Measurements from ENCODE around the gene LEMD2. TPM values are rescaled to one million over a fixed set of nuclear protein-coding genes. Genes with fewer than 3 reads are reported as not detected.

LEMD2 gene
- total and polyA plus RNA-seq, 2 of the 4 experiments (the other 2 are of a cell fraction): 26.5 to 43.6 TPM

DNA sequence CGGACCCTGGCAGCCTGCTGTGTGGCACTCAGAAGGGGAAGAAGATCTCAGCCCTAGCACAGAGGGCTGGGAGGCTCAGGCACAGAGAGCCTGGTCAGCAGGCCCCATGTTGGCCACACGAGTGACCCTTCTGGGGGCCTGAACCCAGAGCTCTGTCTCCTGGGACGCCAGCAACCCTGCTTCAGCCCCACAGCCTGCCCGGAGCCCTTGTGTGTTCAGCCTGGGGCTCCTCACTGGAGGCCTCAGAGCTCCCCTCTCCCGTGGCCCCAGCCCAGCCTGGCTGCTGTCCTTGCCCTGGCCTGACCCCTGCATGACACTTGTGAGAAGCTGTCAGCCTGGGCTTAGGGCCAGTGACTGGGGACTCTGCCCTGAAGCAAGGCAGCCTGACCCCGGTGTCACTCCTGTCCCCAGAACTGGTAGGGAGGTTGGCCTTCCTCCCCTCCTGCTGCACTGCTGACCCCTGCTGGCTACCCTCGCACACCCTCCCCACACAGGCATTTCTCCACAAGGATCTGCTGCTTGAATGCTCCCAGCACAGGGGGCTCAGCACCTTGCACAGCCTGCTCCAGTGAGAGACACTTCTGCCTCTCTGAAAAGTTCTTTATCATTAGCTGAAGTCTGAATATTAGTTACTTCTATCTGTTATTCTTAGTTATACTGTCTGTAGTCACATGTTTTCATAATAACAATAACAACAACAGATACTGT lies 26.9 kb downstream of the LEMD2 start:
- Histone ChIP-seq H3K79me1 (ENCODE audit: low read depth in 1 of 2, low read length in 2 of 2) (no peaks in the 10 kb centered on the region), H2AK5ac (ENCODE audit: low read depth, low read length) (peak overlapping the region; percentile 30), H3K27me3 (ENCODE audit: control insufficient read depth, insufficient read depth, low read length) (no peaks in the 10 kb centered on the region), H3K23ac (ENCODE audit: low read depth, low read length) (no peak overlapping the region), H2BK5ac (ENCODE audit: low read depth, low read length, poor library complexity, severe bottlenecking) (no peak overlapping the region), H4K91ac (ENCODE audit: insufficient read depth, low read depth, low read length) (no peak overlapping the region; the same call in 1 of the 2 replicates), H3K4ac (ENCODE audit: low read depth, low read length) (no peak overlapping the region), H4K20me1 (ENCODE audit: insufficient read depth, low read length) (peaks cover 3% of the 10 kb centered on the region; the same call in 1 of the 2 replicates), H3K4me3 (ENCODE audit: insufficient read depth, low read depth, low read length) (no peak overlapping the region), H3K27ac (ENCODE audit: insufficient read depth, low read length) (no peak overlapping the region), H3K4me1 (ENCODE audit: control insufficient read depth, insufficient read depth, low read length) (peaks cover 17% of the 10 kb centered on the region; the same call in 1 of the 2 replicates), H3K56ac (ENCODE audit: extremely low read depth, insufficient read depth, low read length) (no peak overlapping the region), H2BK15ac (ENCODE audit: low read depth, low read length) (peak overlapping the region; percentile 29; the same call in 1 of the 3 replicates), H2BK20ac (ENCODE audit: low read depth, low read length) (no peak overlapping the region), H3K18ac (ENCODE audit: low read depth, low read length) (no peak overlapping the region), H2AK9ac (replicated peaks; ENCODE audit: low read depth, low read length, poor library complexity) (peak overlapping the region; percentile 76), H2AFZ (replicated peaks; ENCODE audit: low read length, poor library complexity) (peak overlapping the region; percentile 78), H3K9ac (ENCODE audit: low read depth, low read length) (no peak overlapping the region), H3K36me3 (ENCODE audit: control insufficient read depth, insufficient read depth, low read length) (no peaks in the 10 kb centered on the region), H4K8ac (ENCODE audit: low read depth in 2 of 2, low read length in 2 of 2) (no peak overlapping the region), H3K4me2 (ENCODE audit: low read depth, low read length) (no peak overlapping the region), H2BK120ac (ENCODE audit: low read depth, low read length) (no peak overlapping the region), H3K9me3 (ENCODE audit: control insufficient read depth, insufficient read depth, low read length) (no peaks in the 10 kb centered on the region), H3K9me1 (ENCODE audit: insufficient read depth, low read length) (no peaks in the 10 kb centered on the region), H4K5ac (ENCODE audit: low read depth, low read length) (no peak overlapping the region), H3K14ac (replicated peaks; ENCODE audit: low read depth, low read length) (no peak overlapping the region)
- in situ Hi-C loops (cut with MboI; ENCODE audit: low sequenced_read_pairs) (loop anchor here (10.0 kb wide), 2 partner anchors 177 to 393 kb away; partner anchors contain the start of gene BAK1), intact Hi-C loops (cut with micrococcal nuclease) (loop anchor here (1.0 to 5.0 kb wide), 3 partner anchors 18 to 175 kb away; partner anchors contain the start of gene UQCC2), dilution Hi-C loops (cut with HindIII; ENCODE audit: low sequenced_read_pairs, unreplicated experiment) (no loop called here)
- ATAC-seq (ENCODE audit: low read depth): peak; percentile 80
- ChIA-PET CTCF (interaction anchor here (0.6 to 4.8 kb wide), 5 partner anchors 9 to 51 kb away, joined by 3 to 29 read pairs (median 8); partner anchors contain the start of genes IP6K3 and UQCC2), POLR2A (ENCODE audit: unreplicated experiment) (no interaction called here)
- 61% methylated on average over 3 of the region's 7 CpGs; no CpG with 5 or more reads in 1 of the 2 experiments for whole genome bisulfite sequencing, 2 experiments (ENCODE audit: extremely low coverage in 2 of 2, insufficient read length in 1 of 2)
- TF ChIP-seq BHLHE40 (IDR thresholded peaks at IDR 0.05; ENCODE audit: low read depth, low read length) (no peak), MAZ (IDR thresholded peaks at IDR 0.05; ENCODE audit: borderline replicate concordance, low read depth, low read length) (peak; percentile 42; the same call in 1 of the 2 replicates), CEBPB (IDR thresholded peaks at IDR 0.05; ENCODE audit: low read depth, low read length) (no peak), RAD21 (IDR thresholded peaks at IDR 0.05; ENCODE audit: low read length) (peak; percentile 70), SMC3 (IDR thresholded peaks at IDR 0.05; ENCODE audit: low read depth, low read length) (peak; percentile 66), RFX5 (IDR thresholded peaks at IDR 0.05; ENCODE audit: low read depth, low read length) (no peak), MXI1 (IDR thresholded peaks at IDR 0.05; ENCODE audit: borderline replicate concordance, low read depth, low read length) (no peak)
- TF ChIP-seq, protein P1, sequence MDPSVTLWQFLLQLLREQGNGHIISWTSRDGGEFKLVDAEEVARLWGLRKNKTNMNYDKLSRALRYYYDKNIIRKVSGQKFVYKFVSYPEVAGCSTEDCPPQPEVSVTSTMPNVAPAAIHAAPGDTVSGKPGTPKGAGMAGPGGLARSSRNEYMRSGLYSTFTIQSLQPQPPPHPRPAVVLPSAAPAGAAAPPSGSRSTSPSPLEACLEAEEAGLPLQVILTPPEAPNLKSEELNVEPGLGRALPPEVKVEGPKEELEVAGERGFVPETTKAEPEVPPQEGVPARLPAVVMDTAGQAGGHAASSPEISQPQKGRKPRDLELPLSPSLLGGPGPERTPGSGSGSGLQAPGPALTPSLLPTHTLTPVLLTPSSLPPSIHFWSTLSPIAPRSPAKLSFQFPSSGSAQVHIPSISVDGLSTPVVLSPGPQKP (IDR thresholded peaks at IDR 0.05; ENCODE audit: borderline replicate concordance, low read depth, low read length): no peak
- TF ChIP-seq, protein P2, sequence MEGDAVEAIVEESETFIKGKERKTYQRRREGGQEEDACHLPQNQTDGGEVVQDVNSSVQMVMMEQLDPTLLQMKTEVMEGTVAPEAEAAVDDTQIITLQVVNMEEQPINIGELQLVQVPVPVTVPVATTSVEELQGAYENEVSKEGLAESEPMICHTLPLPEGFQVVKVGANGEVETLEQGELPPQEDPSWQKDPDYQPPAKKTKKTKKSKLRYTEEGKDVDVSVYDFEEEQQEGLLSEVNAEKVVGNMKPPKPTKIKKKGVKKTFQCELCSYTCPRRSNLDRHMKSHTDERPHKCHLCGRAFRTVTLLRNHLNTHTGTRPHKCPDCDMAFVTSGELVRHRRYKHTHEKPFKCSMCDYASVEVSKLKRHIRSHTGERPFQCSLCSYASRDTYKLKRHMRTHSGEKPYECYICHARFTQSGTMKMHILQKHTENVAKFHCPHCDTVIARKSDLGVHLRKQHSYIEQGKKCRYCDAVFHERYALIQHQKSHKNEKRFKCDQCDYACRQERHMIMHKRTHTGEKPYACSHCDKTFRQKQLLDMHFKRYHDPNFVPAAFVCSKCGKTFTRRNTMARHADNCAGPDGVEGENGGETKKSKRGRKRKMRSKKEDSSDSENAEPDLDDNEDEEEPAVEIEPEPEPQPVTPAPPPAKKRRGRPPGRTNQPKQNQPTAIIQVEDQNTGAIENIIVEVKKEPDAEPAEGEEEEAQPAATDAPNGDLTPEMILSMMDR (conservative IDR thresholded peaks at IDR 0.05; ENCODE audit: low read depth, low read length): peak; percentile 66
- DNase-seq: peak; percentile 32
- no TSS peak for BruUV-seq (replicated peaks)
